T-helper 17 cell (primary cell): ENCODE results near the gene CBX6. TPM values are rescaled to one million over a fixed set of nuclear protein-coding genes. Genes with fewer than 3 reads are reported as not detected.

Source experiments
- ATAC-seq: fragments of 150-1000 bp; cut with Tn5 transposase; 2 replicates; pipeline ENCODE4 v1.10.0; 2021; ENCODE audit warnings: mild to moderate bottlenecking, moderate library complexity
- DNase-seq, 3 donors: peaks; one replicate each; pipeline versions ENCODE4 v3.0.0 to v3.0.0-alpha.2; 2020 to 2021
- H3K9me3 ChIP-seq: one replicate; pipeline ENCODE4 v1.7.0; 2013; ENCODE audit warnings: low read length, mild to moderate bottlenecking; ENCODE audit not compliant: control insufficient read depth, poor library complexity, severe bottlenecking
- H3K27ac Mint-ChIP-seq: one replicate; pipeline ENCODE4 v1.8.0; 2022; ENCODE audit warnings: mild to moderate bottlenecking, moderate library complexity, mixed read lengths
- H3K27me3 Mint-ChIP-seq: one replicate; pipeline ENCODE4 v1.8.0; 2022; ENCODE audit warnings: mixed read lengths
- H3K36me3 Mint-ChIP-seq: one replicate; pipeline ENCODE4 v1.8.0; 2022; ENCODE audit warnings: low read depth, mixed read lengths
- H3K4me1 Mint-ChIP-seq: one replicate; pipeline ENCODE4 v1.8.0; 2022; ENCODE audit warnings: mild to moderate bottlenecking, mixed read lengths
- H3K4me3 Mint-ChIP-seq: one replicate; pipeline ENCODE4 v1.8.0; 2022; ENCODE audit warnings: mild to moderate bottlenecking, moderate library complexity, mixed read lengths
- total RNA-seq, 4 donors: library from RNA in 2 of 4; stranded (reverse) in 2 of 4; gene quantifications; one replicate each; pipeline ENCODE4 v1.2.3 and lab custom pipeline; 2022 to 2026

The CBX6 gene
- total RNA-seq, 2 donors from 2014 or later = 44.0 to 45.8 TPM

- H3K4me1 Mint-ChIP-seq = peaks cover 7% of the 10 kb centered on the region
- no peak for DNase-seq
- H3K27ac Mint-ChIP-seq = no peak overlapping the region
- no peak for ATAC-seq
- no peak overlapping the region for H3K4me3 Mint-ChIP-seq
- peaks cover 3% of the 10 kb centered on the region for H3K36me3 Mint-ChIP-seq
- H3K27me3 Mint-ChIP-seq = peaks cover 5% of the 10 kb centered on the region
- H3K9me3 ChIP-seq = no peaks in the 10 kb centered on the region
Observed at GRCh38 chr22:38834991-38835390, 37.0 kb downstream of the CBX6 start.

GRCh38 chr22:38834215-38834953 is 37.6 kb downstream of the CBX6 start:
- DNase-seq (no peak), ATAC-seq (no peak)
- Mint-ChIP-seq H3K27ac (no peak overlapping the region), H3K36me3 (no peaks in the 10 kb centered on the region), H3K4me1 (peaks cover 2% of the 10 kb centered on the region), H3K4me3 (no peak overlapping the region), H3K27me3 (no peaks in the 10 kb centered on the region)
- no peaks in the 10 kb centered on the region for H3K9me3 ChIP-seq

- H3K36me3 Mint-ChIP-seq = no peaks in the 10 kb centered on the region
- no peaks in the 10 kb centered on the region for H3K4me1 Mint-ChIP-seq
- no peaks in the 10 kb centered on the region for H3K9me3 ChIP-seq
- H3K27me3 Mint-ChIP-seq = no peaks in the 10 kb centered on the region
- ATAC-seq = no peak
- no peak overlapping the region for H3K27ac Mint-ChIP-seq
- DNase-seq = no peak
- H3K4me3 Mint-ChIP-seq = no peak overlapping the region
Observed at GRCh38 chr22:38833061-38833460, 39.0 kb downstream of the CBX6 start.

- no peak overlapping the region for H3K27ac Mint-ChIP-seq
- H3K4me1 Mint-ChIP-seq = no peaks in the 10 kb centered on the region
- no peaks in the 10 kb centered on the region for H3K9me3 ChIP-seq
- no peaks in the 10 kb centered on the region for H3K27me3 Mint-ChIP-seq
- H3K4me3 Mint-ChIP-seq = no peak overlapping the region
- no peaks in the 10 kb centered on the region for H3K36me3 Mint-ChIP-seq
- ATAC-seq = no peak
- DNase-seq = no peak
Observed at GRCh38 chr22:38832005-38832978, 39.7 kb downstream of the CBX6 start.

GRCh38 chr22:38831166-38831945 is 40.7 kb downstream of the CBX6 start:
- no peak for DNase-seq
- no peaks in the 10 kb centered on the region for H3K4me1 Mint-ChIP-seq
- ATAC-seq = no peak
- no peak overlapping the region for H3K27ac Mint-ChIP-seq
- H3K36me3 Mint-ChIP-seq = no peaks in the 10 kb centered on the region
- no peaks in the 10 kb centered on the region for H3K9me3 ChIP-seq
- H3K4me3 Mint-ChIP-seq = no peak overlapping the region
- no peaks in the 10 kb centered on the region for H3K27me3 Mint-ChIP-seq

- DNase-seq = no peak
- no peaks in the 10 kb centered on the region for H3K4me1 Mint-ChIP-seq
- no peak overlapping the region for H3K4me3 Mint-ChIP-seq
- no peaks in the 10 kb centered on the region for H3K9me3 ChIP-seq
- H3K27ac Mint-ChIP-seq = no peak overlapping the region
- H3K36me3 Mint-ChIP-seq = no peaks in the 10 kb centered on the region
- ATAC-seq = no peak
- H3K27me3 Mint-ChIP-seq = no peaks in the 10 kb centered on the region
Observed at GRCh38 chr22:38830845-38831108, 41.2 kb downstream of the CBX6 start.

- Mint-ChIP-seq H3K27me3 (no peaks in the 10 kb centered on the region), H3K27ac (no peak overlapping the region), H3K4me3 (no peak overlapping the region), H3K4me1 (no peaks in the 10 kb centered on the region), H3K36me3 (no peaks in the 10 kb centered on the region)
- DNase-seq = no peak
- no peak for ATAC-seq
- no peaks in the 10 kb centered on the region for H3K9me3 ChIP-seq
Observed at GRCh38 chr22:38830026-38830844, 41.8 kb downstream of the CBX6 start.

GRCh38 chr22:38829485-38829884 is 42.5 kb downstream of the CBX6 start:
- H3K27ac Mint-ChIP-seq = no peak overlapping the region
- no peaks in the 10 kb centered on the region for H3K9me3 ChIP-seq
- DNase-seq = no peak
- no peaks in the 10 kb centered on the region for H3K36me3 Mint-ChIP-seq
- H3K4me1 Mint-ChIP-seq = no peaks in the 10 kb centered on the region
- no peaks in the 10 kb centered on the region for H3K27me3 Mint-ChIP-seq
- no peak for ATAC-seq
- H3K4me3 Mint-ChIP-seq = no peak overlapping the region

GRCh38 chr22:38828616-38829205 is 43.3 kb downstream of the CBX6 start:
- DNase-seq (no peak), ATAC-seq (no peak)
- Mint-ChIP-seq H3K27me3 (no peaks in the 10 kb centered on the region), H3K4me3 (no peak overlapping the region), H3K27ac (no peak overlapping the region), H3K36me3 (no peaks in the 10 kb centered on the region), H3K4me1 (no peaks in the 10 kb centered on the region)
- H3K9me3 ChIP-seq = no peaks in the 10 kb centered on the region

GRCh38 chr22:38828191-38828590 is 43.8 kb downstream of the CBX6 start:
- Mint-ChIP-seq H3K4me1 (no peaks in the 10 kb centered on the region), H3K27ac (no peak overlapping the region)

GRCh38 chr22:38827510-38827909 is 44.5 kb downstream of the CBX6 start:
- Mint-ChIP-seq H3K27me3 (no peaks in the 10 kb centered on the region), H3K4me3 (no peak overlapping the region), H3K27ac (no peak overlapping the region), H3K4me1 (no peaks in the 10 kb centered on the region), H3K36me3 (no peaks in the 10 kb centered on the region)
- DNase-seq (no peak), ATAC-seq (no peak)
- H3K9me3 ChIP-seq = no peaks in the 10 kb centered on the region

More at GRCh38 chr22:38828191-38828590, 43.8 kb downstream of the CBX6 start:
- H3K36me3 Mint-ChIP-seq = no peaks in the 10 kb centered on the region
- H3K4me3 Mint-ChIP-seq = no peak overlapping the region
- no peaks in the 10 kb centered on the region for H3K27me3 Mint-ChIP-seq
- no peak for DNase-seq
- no peaks in the 10 kb centered on the region for H3K9me3 ChIP-seq
- ATAC-seq = no peak

- ATAC-seq = no peak
- H3K27ac Mint-ChIP-seq = no peak overlapping the region
- no peaks in the 10 kb centered on the region for H3K4me1 Mint-ChIP-seq
- no peak overlapping the region for H3K4me3 Mint-ChIP-seq
- no peaks in the 10 kb centered on the region for H3K9me3 ChIP-seq
- no peak for DNase-seq
- H3K36me3 Mint-ChIP-seq = no peaks in the 10 kb centered on the region
- H3K27me3 Mint-ChIP-seq = no peaks in the 10 kb centered on the region
Observed at GRCh38 chr22:38826801-38827200, 45.2 kb downstream of the CBX6 start.
